Measurements from ENCODE around the gene DRC1. TPM values are rescaled to one million over a fixed set of nuclear protein-coding genes. Genes with fewer than 3 reads are reported as not detected.
"Not testable (repeated sequence)": the region's sequence is repeated elsewhere in the genome, so short reads cannot be mapped to it uniquely, and the experiment has no call there.

DRC1 gene
- polyA plus RNA-seq (2013, experiment 1 of 2), result 0.01 TPM
- polyA plus RNA-seq (2013, experiment 2 of 2), result 0.04 TPM

- Histone ChIP-seq H3K79me1 (ENCODE audit: low read length) (no peaks in the 10 kb centered on the region), H3K4me1 (ENCODE audit: control insufficient read depth, low read depth, low read length) (peaks cover 2% of the 10 kb centered on the region), H3K18ac (ENCODE audit: low read length) (no peak within 1 kb of the TSS), H3K79me2 (ENCODE audit: control insufficient read depth, insufficient read depth, low read length) (no peaks in the 10 kb centered on the region), H3K36me3 (ENCODE audit: control insufficient read depth, insufficient read depth, low read length) (no peaks in the 10 kb centered on the region), H3K4me3 (ENCODE audit: low read length) (peak within 1 kb of the TSS; percentile 16), H2BK5ac (ENCODE audit: low read length) (no peak within 1 kb of the TSS), H4K8ac (ENCODE audit: low read depth, low read length) (no peak within 1 kb of the TSS), H4K5ac (ENCODE audit: low read length) (no peak within 1 kb of the TSS), H3K9ac (ENCODE audit: low read length) (peak within 1 kb of the TSS; percentile 50), H3K4me2 (ENCODE audit: low read length) (peak within 1 kb of the TSS; percentile 77), H2AK5ac (ENCODE audit: low read length) (no peak within 1 kb of the TSS), H2BK15ac (replicated peaks; ENCODE audit: low read depth) (no peak within 1 kb of the TSS), H3K27ac (ENCODE audit: low read depth, low read length) (no peak within 1 kb of the TSS), H2BK120ac (ENCODE audit: low read depth, low read length) (no peak within 1 kb of the TSS), H3K23ac (ENCODE audit: low read length) (no peak within 1 kb of the TSS), H3K56ac (ENCODE audit: low read length) (peak within 1 kb of the TSS; percentile 60), H3K27me3 (ENCODE audit: insufficient read depth, low read length, poor library complexity) (no peaks in the 10 kb centered on the region), H3K4ac (ENCODE audit: low read depth, low read length) (no peak within 1 kb of the TSS)
- WGBS (ENCODE audit: extremely low coverage, insufficient coverage, low lambda C conversion rate), result no CpG with 5 or more reads among the region's 63 CpGs
- DNase-seq, result peak; percentile 96
Measured at GRCh38 chr2:26401739-26402541, at the start of gene DRC1. TSS of gene DRC1 (plus strand) at chr2:26401920. CDS start at chr2:26401990, 70 bp downstream.

GRCh38 chr2:26352892-26353291 is 48.8 kb upstream of the DRC1 start:
- H3K4me3 ChIP-seq (ENCODE audit: low read length), result no peak overlapping the region
- no peak overlapping the region for H3K23ac ChIP-seq (ENCODE audit: low read length)
- H3K4ac ChIP-seq (ENCODE audit: low read depth, low read length), result no peak overlapping the region
- H4K8ac ChIP-seq (ENCODE audit: low read depth, low read length), result no peak overlapping the region
- no peak overlapping the region for H3K27ac ChIP-seq (ENCODE audit: low read depth, low read length)
- no peak overlapping the region for H2AK5ac ChIP-seq (ENCODE audit: low read length)
- H2BK5ac ChIP-seq (ENCODE audit: low read length), result no peak overlapping the region
- no peak overlapping the region for H3K56ac ChIP-seq (ENCODE audit: low read length)
- no peak overlapping the region for H4K5ac ChIP-seq (ENCODE audit: low read length)
- H3K27me3 ChIP-seq (ENCODE audit: insufficient read depth, low read length, poor library complexity), result no peaks in the 10 kb centered on the region
- H3K4me1 ChIP-seq (ENCODE audit: control insufficient read depth, low read depth, low read length), result peaks cover 6% of the 10 kb centered on the region
- peaks cover 22% of the 10 kb centered on the region for H3K79me1 ChIP-seq (ENCODE audit: low read length)
- H3K36me3 ChIP-seq (ENCODE audit: control insufficient read depth, insufficient read depth, low read length), result no peaks in the 10 kb centered on the region
- H3K4me2 ChIP-seq (ENCODE audit: low read length), result no peak overlapping the region
- no peak overlapping the region for H3K9ac ChIP-seq (ENCODE audit: low read length)
- no peak overlapping the region for H2BK120ac ChIP-seq (ENCODE audit: low read depth, low read length)
- H3K79me2 ChIP-seq (ENCODE audit: control insufficient read depth, insufficient read depth, low read length), result peaks cover 64% of the 10 kb centered on the region
- no peak for DNase-seq
- no peak overlapping the region for H2BK15ac ChIP-seq (replicated peaks; ENCODE audit: low read depth)
- WGBS (ENCODE audit: extremely low coverage, insufficient coverage, low lambda C conversion rate), result no CpG with 5 or more reads among the region's 1 CpG
- no peak overlapping the region for H3K18ac ChIP-seq (ENCODE audit: low read length)

GRCh38 chr2:26354469-26354868 is 47.3 kb upstream of the DRC1 start:
- H3K4me2 ChIP-seq (ENCODE audit: low read length); H3K56ac ChIP-seq (ENCODE audit: low read length); H4K5ac ChIP-seq (ENCODE audit: low read length); DNase-seq; H3K36me3 ChIP-seq (ENCODE audit: control insufficient read depth, insufficient read depth, low read length); H3K27ac ChIP-seq (ENCODE audit: low read depth, low read length); H3K4me3 ChIP-seq (ENCODE audit: low read length); H4K8ac ChIP-seq (ENCODE audit: low read depth, low read length); H3K4ac ChIP-seq (ENCODE audit: low read depth, low read length); H2BK15ac ChIP-seq (replicated peaks; ENCODE audit: low read depth); H3K18ac ChIP-seq (ENCODE audit: low read length); H2BK5ac ChIP-seq (ENCODE audit: low read length); H3K9ac ChIP-seq (ENCODE audit: low read length); H2BK120ac ChIP-seq (ENCODE audit: low read depth, low read length); H3K23ac ChIP-seq (ENCODE audit: low read length); H3K4me1 ChIP-seq (ENCODE audit: control insufficient read depth, low read depth, low read length); H3K27me3 ChIP-seq (ENCODE audit: insufficient read depth, low read length, poor library complexity); H2AK5ac ChIP-seq (ENCODE audit: low read length): not testable (repeated sequence)
- H3K79me1 ChIP-seq (ENCODE audit: low read length), result peaks cover 22% of the 10 kb centered on the region
- peaks cover 62% of the 10 kb centered on the region for H3K79me2 ChIP-seq (ENCODE audit: control insufficient read depth, insufficient read depth, low read length)
- no CpG with 5 or more reads among the region's 16 CpGs for WGBS (ENCODE audit: extremely low coverage, insufficient coverage, low lambda C conversion rate)

- H3K36me3 ChIP-seq (ENCODE audit: control insufficient read depth, insufficient read depth, low read length), result no peaks in the 10 kb centered on the region
- peaks cover 9% of the 10 kb centered on the region for H3K4me1 ChIP-seq (ENCODE audit: control insufficient read depth, low read depth, low read length)
- no CpG with 5 or more reads among the region's 9 CpGs for WGBS (ENCODE audit: extremely low coverage, insufficient coverage, low lambda C conversion rate)
- no peak overlapping the region for H2BK15ac ChIP-seq (replicated peaks; ENCODE audit: low read depth)
- H4K5ac ChIP-seq (ENCODE audit: low read length), result no peak overlapping the region
- H3K4ac ChIP-seq (ENCODE audit: low read depth, low read length), result no peak overlapping the region
- H2AK5ac ChIP-seq (ENCODE audit: low read length), result no peak overlapping the region
- peaks cover 66% of the 10 kb centered on the region for H3K79me2 ChIP-seq (ENCODE audit: control insufficient read depth, insufficient read depth, low read length)
- H3K4me2 ChIP-seq (ENCODE audit: low read length), result no peak overlapping the region
- H3K27me3 ChIP-seq (ENCODE audit: insufficient read depth, low read length, poor library complexity), result no peaks in the 10 kb centered on the region
- no peak overlapping the region for H3K23ac ChIP-seq (ENCODE audit: low read length)
- no peak overlapping the region for H3K56ac ChIP-seq (ENCODE audit: low read length)
- peak overlapping the region; percentile 5 for H3K9ac ChIP-seq (ENCODE audit: low read length)
- no peak overlapping the region for H4K8ac ChIP-seq (ENCODE audit: low read depth, low read length)
- H3K4me3 ChIP-seq (ENCODE audit: low read length), result no peak overlapping the region
- peak; percentile 95 for DNase-seq
- H3K79me1 ChIP-seq (ENCODE audit: low read length), result peaks cover 25% of the 10 kb centered on the region
- H2BK5ac ChIP-seq (ENCODE audit: low read length), result no peak overlapping the region
- no peak overlapping the region for H3K18ac ChIP-seq (ENCODE audit: low read length)
- H3K27ac ChIP-seq (ENCODE audit: low read depth, low read length), result no peak overlapping the region
- no peak overlapping the region for H2BK120ac ChIP-seq (ENCODE audit: low read depth, low read length)
Measured at GRCh38 chr2:26355038-26355995, 46.4 kb upstream of the DRC1 start.

GRCh38 chr2:26356111-26356510 is 45.6 kb upstream of the DRC1 start:
- H3K27ac ChIP-seq (ENCODE audit: low read depth, low read length), result no peak overlapping the region
- no peak overlapping the region for H3K56ac ChIP-seq (ENCODE audit: low read length)
- no peak overlapping the region for H3K23ac ChIP-seq (ENCODE audit: low read length)
- H3K36me3 ChIP-seq (ENCODE audit: control insufficient read depth, insufficient read depth, low read length), result no peaks in the 10 kb centered on the region
- H2BK15ac ChIP-seq (replicated peaks; ENCODE audit: low read depth), result no peak overlapping the region
- no peaks in the 10 kb centered on the region for H3K27me3 ChIP-seq (ENCODE audit: insufficient read depth, low read length, poor library complexity)
- no peak overlapping the region for H4K5ac ChIP-seq (ENCODE audit: low read length)
- no peak overlapping the region for H3K4me2 ChIP-seq (ENCODE audit: low read length)
- no peak overlapping the region for H3K4ac ChIP-seq (ENCODE audit: low read depth, low read length)
- WGBS (ENCODE audit: extremely low coverage, insufficient coverage, low lambda C conversion rate), result no CpG with 5 or more reads among the region's 2 CpGs
- no peak overlapping the region for H2BK5ac ChIP-seq (ENCODE audit: low read length)
- no peak for DNase-seq
- no peak overlapping the region for H4K8ac ChIP-seq (ENCODE audit: low read depth, low read length)
- H3K79me1 ChIP-seq (ENCODE audit: low read length), result peaks cover 26% of the 10 kb centered on the region
- H2BK120ac ChIP-seq (ENCODE audit: low read depth, low read length), result no peak overlapping the region
- peaks cover 9% of the 10 kb centered on the region for H3K4me1 ChIP-seq (ENCODE audit: control insufficient read depth, low read depth, low read length)
- H3K18ac ChIP-seq (ENCODE audit: low read length), result no peak overlapping the region
- H2AK5ac ChIP-seq (ENCODE audit: low read length), result no peak overlapping the region
- H3K79me2 ChIP-seq (ENCODE audit: control insufficient read depth, insufficient read depth, low read length), result peaks cover 68% of the 10 kb centered on the region
- no peak overlapping the region for H3K4me3 ChIP-seq (ENCODE audit: low read length)
- H3K9ac ChIP-seq (ENCODE audit: low read length), result no peak overlapping the region

Measured in mesendoderm (in vitro differentiated cells).